Mucosa of stomach (tissue), 1 donor: ENCODE results near the gene CRYBB1.

Experiments used
- H3K27me3 ChIP-seq: one replicate; pipeline ENCODE4 v1.7.0; 2013; ENCODE audit warnings: mild to moderate bottlenecking, low read length; ENCODE audit not compliant: control insufficient read depth, insufficient read depth
- H3K36me3 ChIP-seq: one replicate; pipeline ENCODE4 v1.7.0; 2013; ENCODE audit warnings: low read length; ENCODE audit not compliant: control insufficient read depth, insufficient read depth
- H3K4me1 ChIP-seq: one replicate; pipeline ENCODE4 v1.7.0; 2013; ENCODE audit warnings: mild to moderate bottlenecking, low read length; ENCODE audit not compliant: control insufficient read depth, insufficient read depth
- H3K4me3 ChIP-seq: one replicate; pipeline ENCODE4 v1.7.0; 2013; ENCODE audit warnings: low read length
- H3K9ac ChIP-seq: one replicate; pipeline ENCODE4 v1.7.0; 2013; ENCODE audit warnings: mild to moderate bottlenecking, low read length, moderate library complexity
- H3K9me3 ChIP-seq: one replicate; pipeline ENCODE4 v1.7.0; 2013; ENCODE audit warnings: mild to moderate bottlenecking, low read length, moderate library complexity; ENCODE audit not compliant: control insufficient read depth
- donor health status: Pancreatic carcinoma.

CRYBB1 gene

DNA sequence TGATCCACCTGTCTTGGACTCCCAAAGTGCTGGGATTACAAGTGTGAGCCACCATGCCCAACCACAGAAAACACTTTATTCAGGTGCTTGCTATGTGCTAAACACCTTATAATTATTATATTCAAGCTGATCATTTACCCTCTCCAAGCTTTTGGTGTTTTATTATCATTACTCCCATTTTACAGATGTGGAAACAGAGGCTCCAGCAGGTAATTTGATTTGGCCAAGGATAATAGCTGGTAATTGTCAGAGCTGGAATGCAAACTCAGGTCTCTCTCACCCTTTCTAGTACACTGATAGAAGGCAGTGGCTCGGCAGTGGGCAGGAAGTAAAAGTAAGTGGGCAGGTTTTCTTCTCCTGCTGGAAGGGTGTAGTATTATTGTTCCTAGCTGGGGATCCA lies 24.1 kb downstream of the CRYBB1 start:
- Histone ChIP-seq H3K27me3 (no peaks in the 10 kb centered on the region), H3K36me3 (no peaks in the 10 kb centered on the region), H3K4me3 (no peak overlapping the region), H3K9ac (no peak overlapping the region), H3K4me1 (peaks cover 10% of the 10 kb centered on the region), H3K9me3 (no peaks in the 10 kb centered on the region)

DNA sequence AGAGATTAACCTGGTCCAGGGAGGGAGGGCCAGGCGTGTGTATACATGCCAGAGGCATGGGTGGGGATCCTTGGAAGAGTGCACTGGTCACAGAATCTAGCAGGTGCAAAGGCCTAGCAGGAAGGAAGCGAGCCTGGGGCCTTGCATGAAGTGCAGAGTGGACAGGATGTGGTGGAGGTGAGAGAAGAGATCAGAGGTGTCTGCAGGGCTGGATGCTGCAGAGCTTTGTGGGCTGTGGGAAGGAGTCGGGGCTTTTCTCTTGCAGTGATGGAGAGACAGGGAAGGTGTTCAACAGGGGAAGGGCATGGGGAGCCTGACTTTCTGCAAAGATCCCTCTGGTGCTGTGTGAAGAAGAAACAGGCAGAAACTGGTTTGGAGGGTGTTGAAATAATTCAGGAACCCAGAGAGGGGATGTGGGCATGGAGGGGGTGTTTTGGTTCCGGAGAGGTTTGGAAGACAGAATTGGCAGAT lies 25.4 kb downstream of the CRYBB1 start:
- Histone ChIP-seq H3K36me3 (no peaks in the 10 kb centered on the region), H3K9me3 (no peaks in the 10 kb centered on the region), H3K4me3 (no peak overlapping the region), H3K9ac (no peak overlapping the region), H3K4me1 (peaks cover 10% of the 10 kb centered on the region), H3K27me3 (no peaks in the 10 kb centered on the region)

GRCh38 chr22:26589845-26590736 lies 27.7 kb downstream of the CRYBB1 start, which contains the start of gene TPST2:
TSS of gene TPST2 (minus strand) at chr22:26590132. CDS start at chr22:26541630, 48,502 bp downstream.
- Histone ChIP-seq H3K9me3 (no peaks in the 10 kb centered on the region), H3K9ac (peak within 1 kb of the TSS; percentile 78), H3K36me3 (no peaks in the 10 kb centered on the region), H3K4me3 (peak within 1 kb of the TSS; percentile 37), H3K27me3 (no peaks in the 10 kb centered on the region), H3K4me1 (peaks cover 10% of the 10 kb centered on the region)

GRCh38 chr22:26589367-26589844 lies 28.4 kb downstream of the CRYBB1 start:
- Histone ChIP-seq H3K9ac (peak overlapping the region; percentile 78), H3K27me3 (no peaks in the 10 kb centered on the region), H3K4me1 (peaks cover 10% of the 10 kb centered on the region), H3K4me3 (peak overlapping the region; percentile 37), H3K36me3 (no peaks in the 10 kb centered on the region), H3K9me3 (no peaks in the 10 kb centered on the region)

GRCh38 chr22:26588729-26589366 lies 29.0 kb downstream of the CRYBB1 start:
- H3K27me3 ChIP-seq, result no peaks in the 10 kb centered on the region
- peak overlapping the region; percentile 78 for H3K9ac ChIP-seq
- H3K4me1 ChIP-seq, result peaks cover 10% of the 10 kb centered on the region
- no peaks in the 10 kb centered on the region for H3K36me3 ChIP-seq
- H3K9me3 ChIP-seq, result no peaks in the 10 kb centered on the region
- H3K4me3 ChIP-seq, result peak overlapping the region; percentile 37

GRCh38 chr22:26587991-26588613 lies 29.7 kb downstream of the CRYBB1 start:
- Histone ChIP-seq H3K27me3 (no peaks in the 10 kb centered on the region), H3K4me1 (peaks cover 10% of the 10 kb centered on the region), H3K4me3 (no peak overlapping the region), H3K36me3 (no peaks in the 10 kb centered on the region), H3K9me3 (no peaks in the 10 kb centered on the region), H3K9ac (no peak overlapping the region)

DNA sequence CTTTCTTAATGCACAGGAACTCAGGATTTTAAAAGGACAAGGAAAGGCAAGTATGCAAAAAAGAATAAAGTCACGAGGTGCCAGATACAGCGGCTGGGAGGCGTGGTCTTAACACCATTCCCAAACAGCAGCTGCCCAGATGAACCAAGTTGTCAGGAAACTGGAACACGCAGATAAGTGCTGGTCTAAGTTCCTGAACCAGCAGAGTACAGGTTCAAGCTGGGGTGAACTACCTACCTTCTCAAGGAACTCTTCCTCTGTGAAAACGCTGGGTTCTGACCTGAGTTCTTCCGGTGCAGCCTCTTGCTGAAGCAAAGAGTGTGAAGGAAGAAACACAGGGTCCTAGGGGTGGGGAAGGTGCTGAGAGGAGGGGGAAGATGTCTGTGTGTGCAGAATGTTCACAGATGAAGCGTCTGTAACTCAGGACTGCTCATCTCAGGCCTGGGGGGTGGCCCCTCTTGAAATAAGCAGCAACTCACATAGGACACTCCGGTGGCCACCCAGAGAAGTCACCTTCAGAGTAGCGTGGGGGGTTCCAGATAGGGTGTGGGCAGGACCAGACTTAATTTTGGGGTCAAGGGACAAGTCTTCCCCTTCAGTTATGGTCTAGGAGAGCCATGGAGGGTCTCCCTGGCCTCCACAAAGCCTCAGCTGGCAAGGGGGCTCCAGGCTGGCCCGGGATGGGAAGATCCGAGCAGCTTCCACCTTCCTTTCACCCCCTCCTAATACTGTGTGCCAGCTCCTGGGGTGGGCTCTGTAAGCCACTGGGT lies 31.1 kb downstream of the CRYBB1 start:
- Histone ChIP-seq H3K9me3 (no peaks in the 10 kb centered on the region), H3K36me3 (no peaks in the 10 kb centered on the region), H3K4me3 (no peak overlapping the region), H3K27me3 (no peaks in the 10 kb centered on the region), H3K4me1 (peaks cover 10% of the 10 kb centered on the region), H3K9ac (no peak overlapping the region)

GRCh38 chr22:26585104-26585790 lies 32.6 kb downstream of the CRYBB1 start:
- Histone ChIP-seq H3K27me3 (no peaks in the 10 kb centered on the region), H3K4me3 (no peak overlapping the region), H3K4me1 (peaks cover 5% of the 10 kb centered on the region), H3K36me3 (no peaks in the 10 kb centered on the region), H3K9me3 (no peaks in the 10 kb centered on the region), H3K9ac (no peak overlapping the region)

GRCh38 chr22:26584010-26584409 lies 33.8 kb downstream of the CRYBB1 start:
- no peak overlapping the region for H3K4me3 ChIP-seq
- no peaks in the 10 kb centered on the region for H3K9me3 ChIP-seq
- peaks cover 1% of the 10 kb centered on the region for H3K4me1 ChIP-seq
- no peak overlapping the region for H3K9ac ChIP-seq
- H3K27me3 ChIP-seq, result no peaks in the 10 kb centered on the region
- no peaks in the 10 kb centered on the region for H3K36me3 ChIP-seq

DNA sequence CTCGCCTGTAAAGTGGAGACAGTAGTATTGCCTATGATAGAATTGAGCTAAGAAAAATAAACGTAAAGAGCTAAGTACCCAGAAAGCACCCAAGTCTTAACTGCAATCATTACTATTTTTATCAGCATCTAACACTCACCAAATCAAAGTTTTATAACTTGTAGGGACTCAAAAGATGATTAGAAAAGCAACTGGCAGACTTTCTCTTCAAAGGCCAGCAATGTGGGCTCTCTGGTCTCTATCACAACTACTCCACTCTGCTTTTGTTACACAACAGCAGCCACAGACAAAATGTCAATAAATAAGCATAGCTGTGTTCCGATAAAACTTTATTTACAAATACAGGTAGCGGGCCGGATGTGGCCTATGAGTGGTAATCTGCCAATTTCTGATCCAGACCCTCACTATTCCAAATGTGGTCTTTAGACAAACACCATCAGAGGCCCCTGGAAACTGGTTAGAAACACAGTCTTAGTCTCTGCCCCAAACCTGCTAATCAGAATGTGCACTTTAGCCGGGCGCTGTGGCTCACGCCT lies 36.1 kb downstream of the CRYBB1 start:
- H3K4me1 ChIP-seq, result no peaks in the 10 kb centered on the region

DNA sequence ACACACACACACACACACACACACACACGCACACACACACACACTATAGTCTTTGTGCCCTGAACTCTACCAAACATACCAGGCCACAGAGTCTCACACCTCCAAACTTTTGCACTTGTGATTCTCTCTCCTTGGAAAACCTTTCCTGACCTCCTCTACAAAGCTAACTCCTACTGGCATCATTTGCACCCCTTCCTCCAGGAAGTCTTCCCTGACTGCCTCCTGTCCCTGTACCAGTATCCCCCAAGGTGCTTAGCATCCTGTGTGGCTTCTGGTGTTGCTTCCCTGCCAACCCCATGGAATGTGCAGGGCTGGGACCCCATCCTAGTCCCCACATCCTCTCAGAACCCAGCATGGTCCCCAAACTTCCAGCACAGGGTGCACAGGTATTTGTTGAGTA lies 36.8 kb downstream of the CRYBB1 start:
- Histone ChIP-seq H3K36me3 (no peaks in the 10 kb centered on the region), H3K27me3 (no peaks in the 10 kb centered on the region), H3K9me3 (no peaks in the 10 kb centered on the region), H3K4me1 (no peaks in the 10 kb centered on the region), H3K9ac (no peak overlapping the region), H3K4me3 (no peak overlapping the region)

More for the DNA sequence above, 36.1 kb downstream of the CRYBB1 start:
- Histone ChIP-seq H3K9ac (no peak overlapping the region), H3K9me3 (no peaks in the 10 kb centered on the region), H3K36me3 (no peaks in the 10 kb centered on the region), H3K4me3 (no peak overlapping the region), H3K27me3 (no peaks in the 10 kb centered on the region)
